Measurements from ENCODE around the gene DLST. TPM values are rescaled to one million over a fixed set of nuclear protein-coding genes. Genes with fewer than 3 reads are reported as not detected.

The DLST gene
- total RNA-seq, 1 donor from 2014 or later: 74.5 TPM

DNA sequence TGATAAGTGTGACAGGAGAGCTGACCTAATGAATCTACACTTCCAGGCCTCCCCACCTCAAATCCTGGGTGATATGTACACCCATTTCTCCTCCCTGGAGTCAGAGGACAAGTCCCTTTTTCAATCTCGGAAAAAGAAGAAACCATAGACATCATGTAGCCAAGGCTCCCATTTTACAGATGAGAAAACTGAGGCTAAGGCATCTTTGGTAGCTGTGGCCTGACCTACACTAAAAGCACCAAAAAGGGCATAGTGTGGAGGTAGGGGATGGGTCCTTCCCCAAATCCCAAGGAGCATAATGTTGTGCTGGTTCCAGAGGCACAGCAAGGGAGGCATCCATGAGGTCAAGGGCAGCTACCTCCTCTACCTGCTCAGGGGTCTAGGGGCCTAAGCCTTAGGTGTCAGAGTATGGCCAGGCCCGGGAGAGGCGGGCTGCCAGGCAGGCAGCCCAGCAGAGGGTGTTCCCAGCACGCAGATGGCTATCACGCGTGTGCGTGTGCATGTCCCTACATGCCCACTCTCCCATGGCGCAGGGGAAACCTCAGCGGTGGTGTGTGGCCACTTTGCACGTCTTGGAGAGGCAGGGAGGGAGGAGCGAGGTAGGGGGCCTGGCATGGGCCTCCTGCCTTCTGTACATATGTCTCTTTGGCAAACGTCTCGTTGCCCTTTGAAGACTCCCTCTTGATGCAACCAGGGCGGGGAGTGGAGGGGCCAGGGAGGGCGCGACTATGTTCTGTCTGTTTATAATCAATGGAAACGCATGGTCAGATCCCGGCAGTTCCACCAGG lies 71.2 kb downstream of the DLST start:
- Mint-ChIP-seq H3K36me3 (ENCODE audit: low read depth) (no peaks in the 10 kb centered on the region), H3K4me3 (ENCODE audit: unreplicated experiment) (no peak overlapping the region), H3K9me3 (ENCODE audit: low read depth) (no peaks in the 10 kb centered on the region), H3K27me3 (ENCODE audit: low read depth) (no peaks in the 10 kb centered on the region), H3K4me1 (ENCODE audit: low read depth) (peaks cover 9% of the 10 kb centered on the region), H3K27ac (ENCODE audit: unreplicated experiment) (no peak overlapping the region)
- no peak for TF ChIP-seq CTCF (IDR thresholded peaks at IDR 0.05)
- no peak for DNase-seq (ENCODE audit: low spot score)

Other genes starting within 250 kb of the DLST start
- gene AREL1, start 168.8 kb upstream of the DLST start, total RNA-seq: 34.7 to 50.2 TPM (median 35.9 TPM) in 3 replicates
- gene FCF1, start 168.8 kb upstream of the DLST start, total RNA-seq: 51.7 to 67.7 TPM (median 52.9 TPM) in 3 replicates
- 51.3 to 85.0 TPM (median 51.8 TPM) in 3 replicates for gene YLPM1, start 118.6 kb upstream of the DLST start, total RNA-seq
- not detected in 3 replicates for gene PROX2, start 5.8 kb upstream of the DLST start, total RNA-seq
- 0.82 to 6.5 TPM (median 5.8 TPM) in 3 replicates for gene RPS6KL1, start 41.3 kb downstream of the DLST start, total RNA-seq
- 2.0 to 3.2 TPM (median 2.3 TPM) in 3 replicates for gene PGF, start 73.7 kb downstream of the DLST start, total RNA-seq
- gene EIF2B2, start 121.0 kb downstream of the DLST start, total RNA-seq: 35.7 to 38.4 TPM (median 37.1 TPM) in 3 replicates
- gene MLH3, start 169.6 kb downstream of the DLST start, total RNA-seq: 18.7 to 21.3 TPM (median 21.2 TPM) in 3 replicates
- 4.2 to 11.7 TPM (median 6.8 TPM) in 3 replicates for gene ACYP1, start 182.1 kb downstream of the DLST start, total RNA-seq
- 0.31 to 0.62 TPM (median 0.48 TPM) in 3 replicates for gene ZC2HC1C, start 187.7 kb downstream of the DLST start, total RNA-seq
- 63.3 to 109 TPM (median 65.4 TPM) in 3 replicates for gene NEK9, start 245.1 kb downstream of the DLST start, total RNA-seq

Measured in chondrocyte (in vitro differentiated cells).